GM19467 (cell line): ENCODE results near the gene KRT71.
"Not testable (repeated sequence)": the region's sequence is repeated elsewhere in the genome, so short reads cannot be mapped to it uniquely, and the experiment has no call there.

Experiments
- ATAC-seq: cut with Tn5 transposase; IDR thresholded peaks from one replicate; pipeline ENCODE4 v1.9.1; 2021; ENCODE audit warnings: mild to moderate bottlenecking, moderate library complexity; ENCODE audit not compliant: unreplicated experiment

The KRT71 gene

DNA sequence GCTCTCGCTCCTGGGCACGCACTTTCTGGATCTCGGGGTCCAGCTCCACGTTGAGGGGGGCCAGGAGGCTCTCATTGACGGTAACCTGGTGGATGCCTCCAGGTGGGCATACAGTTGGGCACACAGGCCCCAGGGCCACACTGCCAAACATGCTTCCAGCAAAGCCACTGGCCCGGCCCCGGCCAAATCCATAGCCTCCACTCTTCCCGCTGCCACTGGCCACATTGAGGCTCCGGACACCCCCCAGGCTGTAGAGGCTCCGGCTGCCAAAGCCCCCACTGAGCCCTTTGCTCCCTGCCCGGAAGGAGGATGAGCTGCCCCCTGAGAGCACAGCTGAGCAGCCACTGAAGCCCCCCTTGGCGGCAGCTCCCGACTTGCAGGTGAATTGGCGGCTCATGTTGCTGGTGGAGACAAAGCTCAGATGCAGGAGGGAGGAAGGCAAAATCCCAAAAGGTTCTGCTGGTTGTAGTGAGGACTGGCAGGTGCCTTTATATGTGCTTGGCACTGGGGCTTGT is at the start of gene KRT71:
KRT71 (minus strand) TSS at position 465 of the 515 bp plus-strand sequence; CDS start at position 397, 68 bp downstream.
- no peak for ATAC-seq

DNA sequence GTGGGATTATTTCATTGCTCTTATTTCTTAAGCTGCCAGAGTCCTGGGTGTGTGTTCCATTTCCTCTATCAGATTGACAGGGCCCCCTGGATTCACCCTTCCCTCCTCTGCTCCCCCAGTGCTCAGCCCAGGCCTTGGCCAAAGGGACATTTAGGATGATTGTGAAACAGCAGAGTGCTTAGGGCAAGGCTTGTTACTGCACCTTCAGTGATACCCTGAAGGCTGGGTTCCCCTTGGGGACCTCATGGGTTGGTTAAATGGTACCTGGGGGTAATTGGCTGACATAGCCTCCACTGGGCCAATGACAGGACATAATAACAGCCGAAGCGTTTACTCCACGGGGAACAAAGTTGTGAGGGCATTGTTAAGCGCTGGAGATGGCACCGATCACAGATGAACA is 49.6 kb upstream of the KRT71 start:
- ATAC-seq = no peak

DNA sequence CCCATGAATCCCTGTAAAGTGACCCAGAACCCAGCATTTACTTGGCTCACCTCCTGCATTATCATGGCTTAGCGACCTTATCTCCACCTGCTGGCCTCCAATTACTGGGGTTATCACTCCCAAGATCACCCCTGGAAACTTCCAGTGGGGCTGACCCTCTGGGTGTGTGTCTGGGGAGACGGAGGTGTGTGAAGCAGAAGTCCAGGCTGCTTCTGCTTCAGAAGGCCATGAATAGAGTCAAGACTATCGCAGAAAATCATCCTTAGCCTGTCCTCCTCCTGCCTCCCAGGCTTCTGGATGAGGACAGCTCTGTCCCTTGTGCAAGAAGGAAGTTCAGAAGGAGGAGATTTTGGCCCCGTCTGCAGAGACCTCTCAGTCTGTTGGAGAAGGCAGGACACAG is 48.7 kb upstream of the KRT71 start:
- no peak for ATAC-seq

DNA sequence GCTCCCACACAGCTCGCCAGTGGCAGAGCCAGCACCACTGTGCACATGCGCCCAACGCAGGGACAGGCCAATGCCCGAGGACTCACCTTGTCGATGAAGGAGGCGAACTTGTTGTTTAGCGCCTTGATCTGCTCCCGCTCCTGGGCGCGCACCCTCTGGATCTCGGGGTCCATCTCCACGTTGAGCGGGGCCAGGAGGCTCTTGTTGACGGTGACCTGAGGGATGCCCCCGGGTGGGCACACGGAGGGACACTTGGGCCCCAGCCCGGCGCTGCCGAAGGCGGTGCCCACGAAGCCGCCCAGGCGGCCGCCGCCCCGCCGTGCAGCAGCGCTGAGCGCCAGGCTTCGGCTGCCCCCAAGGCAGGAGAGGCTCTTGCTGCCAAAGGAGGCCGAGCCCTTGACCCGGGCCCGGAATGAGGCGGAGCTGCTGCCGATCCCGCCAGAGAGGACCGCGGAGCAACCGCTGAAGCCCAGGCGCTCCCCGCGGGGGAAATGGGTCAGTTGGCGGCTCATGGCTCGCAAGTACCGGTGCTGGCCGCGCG is 48.1 kb upstream of the KRT71 start, which contains the start of gene KRT72:
KRT72 (minus strand) TSS at position 523 of the 541 bp plus-strand sequence; CDS start at position 512, 11 bp downstream.
- ATAC-seq = no peak

DNA sequence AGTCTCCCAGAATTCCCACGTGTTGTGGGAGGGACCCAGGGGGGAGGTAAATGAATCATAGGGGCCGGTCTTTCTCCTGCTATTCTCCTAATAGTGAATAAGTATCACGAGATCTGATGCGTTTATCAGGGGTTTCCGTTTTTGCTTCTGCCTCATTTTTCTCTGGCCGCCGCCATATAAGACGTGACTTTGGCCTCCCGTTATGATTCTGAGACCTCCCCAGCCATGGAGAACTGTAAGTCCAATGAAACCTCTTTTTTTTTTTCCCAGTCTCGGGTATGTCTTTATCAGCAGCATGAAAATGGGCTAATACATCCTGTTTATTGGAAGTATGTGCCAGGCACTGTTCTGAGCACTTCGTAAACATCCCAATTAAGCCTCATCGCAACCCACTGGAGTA is 47.5 kb upstream of the KRT71 start:
- ATAC-seq = no peak

DNA sequence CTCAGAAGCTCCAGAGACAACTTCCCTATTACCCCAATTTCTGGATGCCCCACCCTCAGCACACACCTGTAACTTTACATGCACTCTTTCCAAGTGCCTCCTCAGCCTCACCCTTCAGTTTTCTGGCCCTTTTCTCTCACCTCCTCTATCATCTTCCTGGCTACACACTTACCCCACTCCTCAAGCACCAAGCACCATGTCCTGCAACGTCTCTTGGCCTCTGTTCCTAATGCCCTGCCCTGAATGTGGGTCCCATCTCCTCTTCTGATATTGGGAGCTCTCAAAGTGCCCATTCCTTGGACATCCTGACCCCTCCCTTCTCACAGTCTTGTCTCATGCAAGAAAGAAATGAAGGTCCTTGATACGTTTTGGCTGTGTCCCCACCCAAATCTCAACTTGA is 47.1 kb upstream of the KRT71 start:
- no peak for ATAC-seq

DNA sequence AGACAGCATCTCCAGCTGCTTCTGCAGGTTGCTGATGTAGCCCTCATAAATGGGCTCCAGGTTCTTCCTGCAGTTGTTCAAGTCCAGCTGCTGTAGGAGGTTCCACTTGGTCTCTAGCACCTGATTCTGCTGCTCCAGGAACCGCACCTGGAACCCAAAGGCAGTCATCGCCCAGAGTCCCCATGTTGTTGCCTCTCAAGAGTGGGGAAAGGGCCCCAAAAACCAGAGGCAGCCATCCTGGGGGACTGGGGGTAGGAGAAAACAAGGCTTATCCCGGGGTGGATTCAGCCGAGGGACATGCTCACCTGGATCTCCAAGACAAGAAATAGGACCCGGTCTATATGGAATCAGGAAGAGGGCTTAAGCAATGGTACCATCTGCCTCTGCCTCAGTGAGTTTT is 46.0 kb upstream of the KRT71 start:
- ATAC-seq = no peak

DNA sequence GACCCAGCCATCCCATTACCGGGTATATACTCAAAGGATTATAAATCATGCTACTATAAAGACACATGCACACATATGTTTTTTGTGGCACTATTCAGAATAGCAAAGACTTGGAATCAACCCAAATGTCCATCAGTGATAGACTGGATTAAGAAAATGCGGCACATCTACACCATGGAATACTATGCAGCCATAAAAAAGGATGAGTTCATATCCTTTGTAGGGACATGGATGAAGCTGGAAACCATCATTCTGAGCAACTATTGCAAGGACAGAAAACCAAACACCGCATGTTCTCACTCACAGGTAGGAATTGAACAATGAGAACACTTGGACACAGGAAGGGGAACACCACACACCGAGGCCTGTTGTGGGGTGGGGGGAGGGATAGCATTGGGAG is 41.3 kb upstream of the KRT71 start:
- ATAC-seq = not testable (repeated sequence)

DNA sequence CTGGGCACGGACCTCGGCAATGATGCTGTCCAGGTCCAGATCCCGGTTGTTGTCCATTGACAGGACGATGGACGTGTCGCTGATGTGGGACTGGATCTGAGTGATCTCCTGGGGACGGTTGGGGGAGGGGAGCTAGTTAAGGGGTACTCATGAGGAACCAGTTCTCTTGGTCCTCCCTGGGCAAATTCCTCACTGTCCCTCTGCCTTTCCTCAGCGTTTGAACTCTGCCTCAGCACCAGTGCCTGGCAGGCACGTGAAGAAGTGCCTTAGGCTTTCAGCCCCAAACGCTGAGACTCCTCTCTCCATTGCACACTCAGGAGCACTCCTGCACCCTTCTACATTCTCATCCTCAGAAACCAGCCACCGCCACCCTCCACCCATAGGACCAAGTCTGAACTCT is 38.6 kb upstream of the KRT71 start:
- no peak for ATAC-seq

DNA sequence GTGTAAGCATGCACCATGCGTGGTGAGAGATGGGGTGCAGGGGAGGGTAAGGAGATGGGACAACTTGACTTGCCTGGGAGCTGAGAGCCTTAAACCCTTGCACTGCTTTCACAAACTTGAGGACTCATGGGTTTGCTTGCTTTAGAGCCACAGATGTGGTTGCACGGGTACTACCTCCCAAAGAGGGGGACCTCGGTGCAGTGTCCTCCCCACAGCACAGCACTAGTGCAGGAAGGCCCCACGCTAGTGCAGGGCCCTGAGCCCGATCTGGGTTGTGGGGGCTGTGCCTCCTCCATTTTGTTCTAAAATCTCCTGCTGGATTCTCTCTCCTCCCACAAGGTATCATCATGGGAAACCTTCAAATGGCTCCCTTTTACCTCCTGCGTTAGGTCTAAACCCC is 37.1 kb upstream of the KRT71 start:
- no peak for ATAC-seq

DNA sequence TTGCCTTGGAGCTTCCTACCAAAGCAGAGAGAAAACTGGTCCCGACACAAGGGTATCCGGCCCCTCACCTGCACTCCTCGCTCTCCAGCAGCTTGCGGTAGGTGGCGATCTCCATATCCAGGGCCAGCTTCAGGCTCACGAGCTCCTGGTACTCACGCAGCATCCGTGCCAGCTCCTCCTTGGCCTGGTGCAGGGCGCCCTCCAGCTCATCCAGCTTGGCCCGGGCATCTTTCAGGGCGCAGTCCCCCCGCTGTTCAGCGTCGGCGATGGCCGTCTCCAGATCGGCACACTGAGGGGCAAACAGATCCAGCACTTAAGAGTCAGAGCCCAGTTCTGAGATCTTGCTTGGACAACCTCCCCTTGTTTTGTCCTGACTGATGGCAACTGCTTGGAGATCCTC is 34.6 kb upstream of the KRT71 start:
- ATAC-seq = no peak

DNA sequence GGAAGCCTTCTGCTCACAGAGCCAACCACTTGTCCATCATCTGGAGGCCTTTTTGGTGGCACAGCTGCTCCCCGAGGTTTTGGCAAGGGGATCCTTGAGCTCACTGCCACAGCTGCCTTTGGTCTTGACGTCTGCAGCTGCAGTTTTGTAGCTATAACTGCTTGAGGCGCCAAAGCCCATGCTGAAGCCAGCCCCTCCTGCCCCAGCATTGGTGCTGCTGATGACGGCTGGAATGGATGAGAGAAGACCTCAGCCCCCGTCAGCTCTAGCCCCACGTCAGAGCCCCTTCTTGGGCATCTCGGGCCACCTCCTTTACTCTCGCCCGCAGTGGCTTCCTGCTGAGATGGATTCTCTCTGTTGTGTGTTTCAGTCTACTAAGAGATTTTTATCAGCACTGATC is 33.0 kb upstream of the KRT71 start:
- no peak for ATAC-seq

DNA sequence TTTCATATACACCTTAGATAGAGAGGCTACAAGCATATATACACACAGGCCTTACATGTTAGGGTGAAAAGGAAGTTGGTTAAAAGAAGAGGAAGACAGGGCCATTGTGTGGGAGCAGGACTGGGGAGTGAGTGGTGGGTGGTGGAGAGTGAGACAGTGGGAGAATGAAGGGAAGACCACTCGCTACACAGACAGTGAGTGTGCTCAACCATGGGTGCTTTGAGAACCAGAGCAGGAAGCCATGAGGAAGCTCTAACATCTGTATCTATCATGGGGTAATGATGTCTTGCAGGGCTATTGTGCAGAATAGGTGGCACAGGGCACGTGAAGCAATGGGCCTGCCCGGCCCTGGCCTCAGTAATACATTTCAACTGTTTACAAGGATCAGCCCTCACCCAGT is 32.1 kb upstream of the KRT71 start:
- no peak for ATAC-seq

DNA sequence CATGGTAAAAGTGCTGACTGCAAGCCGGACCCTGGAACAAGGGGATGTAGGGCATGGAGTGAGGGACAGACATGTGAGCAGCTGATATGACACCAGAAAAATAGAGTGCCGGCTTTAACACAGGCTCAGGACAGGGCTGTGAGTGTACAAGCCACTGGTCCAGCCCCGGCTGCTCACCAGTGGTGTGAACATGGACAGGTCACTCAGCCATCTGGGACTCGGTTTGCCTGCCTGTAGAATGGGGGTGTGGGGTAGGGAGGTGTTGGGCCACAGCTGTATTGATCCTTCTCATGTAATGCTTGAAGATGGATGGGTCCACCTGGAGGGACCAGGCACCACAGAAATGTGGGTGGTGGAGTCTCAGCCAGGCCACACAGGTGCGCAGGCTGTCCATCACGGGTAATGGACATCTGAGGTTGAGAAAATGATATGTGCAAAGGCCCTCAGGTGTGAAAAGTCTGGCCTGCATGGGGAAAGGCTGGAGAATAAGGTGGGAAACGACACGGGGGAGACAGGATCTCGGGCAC is 31.3 kb upstream of the KRT71 start:
- no peak for ATAC-seq

DNA sequence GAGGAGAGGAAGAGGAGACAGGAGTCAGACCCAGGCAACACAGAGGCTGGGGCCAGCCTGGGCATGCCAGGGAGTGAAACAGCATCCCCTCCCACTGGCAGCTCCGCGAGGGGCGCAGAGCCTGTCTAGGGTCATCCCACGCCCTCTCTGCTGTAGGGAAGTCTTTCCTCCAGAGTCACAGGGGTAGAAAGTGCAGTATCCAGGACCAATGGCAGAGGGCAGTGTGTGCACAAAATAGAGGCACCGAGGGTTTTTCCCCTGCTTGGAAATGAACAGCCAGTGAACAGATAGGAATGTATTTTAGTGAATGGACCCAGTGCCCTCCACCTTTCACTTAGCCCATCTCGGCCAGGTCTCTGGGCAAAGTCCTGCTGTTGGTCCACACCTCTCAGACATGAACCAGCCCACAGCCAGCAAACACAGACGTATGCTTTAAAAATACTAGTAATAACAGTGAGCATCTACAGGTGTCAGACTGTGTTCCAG is 30.1 kb upstream of the KRT71 start:
- no peak for ATAC-seq

DNA sequence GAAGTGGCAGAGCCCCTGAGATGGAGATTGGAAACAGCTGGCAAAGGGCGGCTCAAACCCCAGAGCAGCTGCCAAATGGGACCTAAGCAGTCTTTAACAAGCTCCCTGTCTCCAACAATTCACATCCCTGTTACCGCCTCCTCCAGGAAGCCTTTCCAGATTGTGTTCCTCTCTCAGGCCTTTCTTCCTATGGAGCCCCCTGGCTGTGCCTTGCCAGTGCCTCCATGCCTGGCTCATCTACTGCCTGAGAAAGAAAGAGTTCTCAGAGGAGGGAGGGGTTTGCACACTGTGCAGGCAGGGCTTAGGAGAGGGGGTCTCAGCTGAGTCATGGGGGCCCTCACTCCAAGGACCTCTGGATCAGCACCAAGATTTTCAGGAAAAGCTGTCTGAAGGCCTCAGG is 29.5 kb upstream of the KRT71 start:
- no peak for ATAC-seq

DNA sequence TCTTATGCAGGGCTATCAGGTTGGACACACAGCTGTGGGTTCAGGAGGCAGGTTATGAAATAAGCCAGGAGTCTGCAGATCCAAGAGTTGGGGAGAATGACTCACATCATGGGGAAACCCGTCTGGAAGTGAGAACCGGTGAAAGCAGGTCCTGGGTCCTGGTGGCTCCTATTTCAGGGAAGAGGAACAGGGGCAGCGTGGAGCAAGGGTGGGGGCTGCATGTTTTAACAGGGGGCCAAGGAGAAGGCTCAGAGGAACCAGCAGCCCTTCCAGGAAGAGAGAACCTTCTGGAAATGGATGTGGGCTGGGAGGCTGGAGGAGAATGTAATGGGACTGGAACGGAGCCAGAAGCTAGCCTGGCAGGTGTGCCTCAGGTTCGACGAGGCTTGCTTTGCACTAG is 28.5 kb upstream of the KRT71 start:
- ATAC-seq = no peak

DNA sequence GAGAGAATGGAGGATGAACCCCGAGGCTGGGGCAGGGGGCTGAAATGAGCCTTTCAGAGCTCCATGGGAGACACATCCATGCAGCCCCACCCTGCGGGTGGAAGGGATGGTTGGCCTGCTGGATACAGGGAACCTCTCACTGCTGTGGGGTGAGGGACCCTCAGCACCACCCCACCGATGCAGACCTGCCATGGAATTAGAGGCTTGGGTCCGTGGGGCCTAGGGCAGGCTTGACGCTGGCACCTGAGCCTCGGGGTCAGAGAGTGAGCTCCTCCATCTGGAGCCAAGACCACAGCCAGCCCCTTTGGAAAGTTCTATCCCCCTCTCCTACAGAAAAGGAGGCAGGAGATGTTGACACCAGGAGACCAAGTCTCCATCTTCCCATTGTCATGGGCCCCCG is 28.1 kb upstream of the KRT71 start:
- ATAC-seq = no peak

DNA sequence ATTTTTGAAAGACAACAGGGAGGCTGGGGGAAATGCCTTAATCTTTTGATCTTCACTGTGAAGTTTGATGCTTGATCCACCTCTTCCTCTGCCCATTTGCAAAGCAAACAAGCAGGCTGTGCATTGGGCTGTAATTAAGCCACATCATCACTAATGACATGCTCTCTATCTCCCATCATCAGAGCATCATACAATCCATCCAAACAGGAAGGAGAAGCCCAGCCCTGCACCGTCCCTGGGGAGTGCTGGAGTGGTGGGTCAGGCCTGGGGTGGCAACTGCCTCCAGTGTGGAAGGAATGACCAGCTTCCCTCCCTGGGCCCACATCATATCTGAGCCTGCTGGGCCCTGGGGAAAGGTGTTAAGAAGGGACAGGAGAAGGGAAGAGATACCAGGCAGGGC is 27.6 kb upstream of the KRT71 start:
- no peak for ATAC-seq

DNA sequence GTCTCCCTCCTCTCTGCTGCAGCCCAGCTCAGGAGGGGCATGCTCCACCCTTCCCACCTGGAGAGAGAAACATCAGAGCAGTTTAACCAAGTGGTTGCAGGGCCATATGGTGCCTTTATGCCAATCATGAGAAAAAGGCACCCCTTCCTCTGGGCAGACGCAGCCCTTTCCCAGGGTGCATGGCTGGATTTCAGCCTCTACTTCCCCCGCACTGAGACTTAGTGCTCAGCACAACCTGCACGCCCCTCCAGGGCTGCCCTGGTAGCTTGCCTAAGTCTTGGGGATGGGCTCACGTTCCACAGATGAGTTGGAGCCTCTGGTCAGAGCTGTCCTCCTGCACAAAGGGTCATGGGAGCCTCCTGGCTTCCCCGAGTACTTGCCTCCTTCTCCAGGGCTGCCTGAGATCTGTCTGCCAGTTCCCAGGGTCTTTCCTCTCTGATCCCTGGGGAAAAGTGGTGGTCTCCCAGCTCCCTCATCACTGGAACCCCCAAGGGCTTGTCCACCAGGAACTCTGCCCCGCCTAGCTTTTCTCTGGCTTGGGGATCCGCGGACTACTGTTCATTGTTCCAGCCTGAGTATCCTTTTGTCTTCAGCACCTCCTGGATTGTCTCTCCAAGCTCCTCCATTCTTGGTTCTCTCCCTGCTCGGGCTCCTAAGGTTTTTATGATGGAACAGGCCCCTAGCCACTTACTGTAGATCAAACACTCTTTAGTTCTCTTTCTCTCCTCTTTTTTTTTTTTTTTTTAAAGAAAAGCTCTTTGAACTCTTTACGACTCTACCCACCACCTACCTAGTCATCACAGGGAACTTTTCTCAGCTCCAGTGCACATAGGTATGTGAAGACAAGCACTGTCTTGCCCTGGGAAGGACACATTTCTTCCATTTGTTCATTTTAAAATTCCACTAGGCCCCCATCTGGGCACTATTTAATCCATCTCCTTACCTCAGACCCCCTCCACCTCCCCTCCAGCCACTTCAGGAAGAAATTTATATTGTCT is 26.8 kb upstream of the KRT71 start:
- no peak for ATAC-seq

DNA sequence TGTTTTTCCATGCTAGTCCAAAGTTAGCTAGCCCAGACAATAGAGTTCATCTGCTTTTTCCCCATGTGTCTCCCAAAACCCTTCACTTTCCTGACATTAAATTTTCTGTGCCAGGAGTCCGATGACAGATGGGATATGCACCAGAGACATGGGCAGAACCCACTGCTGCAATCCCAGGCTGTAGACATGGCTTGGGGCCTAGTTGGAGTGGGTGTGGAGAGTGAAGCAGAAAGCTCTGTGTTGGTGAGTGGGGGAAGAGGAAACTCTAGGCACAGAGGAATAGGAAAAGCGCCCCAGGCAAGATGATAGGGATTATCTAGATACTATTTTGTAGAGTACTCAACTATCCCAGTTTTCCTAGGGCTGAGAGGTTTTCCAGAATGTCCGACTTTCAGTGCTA is 25.5 kb upstream of the KRT71 start:
- no peak for ATAC-seq

DNA sequence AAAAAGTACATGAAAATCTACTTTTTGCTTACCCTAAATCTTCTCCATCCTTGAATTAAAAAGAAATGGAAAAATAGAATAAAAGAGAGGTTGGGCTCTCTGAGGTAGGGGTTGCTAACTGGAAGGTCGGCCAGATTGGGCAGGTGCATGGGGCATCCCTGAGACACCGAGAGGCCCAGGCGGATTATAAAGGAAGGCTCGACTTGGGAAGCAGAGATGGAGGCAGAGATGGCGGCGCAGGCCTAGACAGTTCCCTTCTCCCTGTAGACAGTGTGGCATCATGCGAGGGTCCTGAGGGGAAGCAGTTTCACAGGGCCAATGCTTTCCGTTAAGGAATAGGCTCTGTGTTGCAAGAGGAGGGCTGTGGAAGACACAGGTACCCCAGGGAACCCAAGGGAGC is 24.4 kb upstream of the KRT71 start:
- ATAC-seq = no peak
